GM12892 (cell line): Measurements from ENCODE around the gene DGKQ.

ENCODE experiments used
- DNase-seq: peaks from one replicate; pipeline ENCODE4 v3.0.0; 2011; ENCODE audit not compliant: insufficient read length
- FAIRE-seq: peaks from 2 replicates; lab custom pipeline; 2011; peaks lifted over from hg19 to GRCh38; lab: Jason Lieb, UNC
- POLR2A ChIP-seq: IDR thresholded peaks from 2 replicates; pipeline ENCODE4 v1.6.1; 2011; ENCODE audit warnings: low read depth, low read length, control low read depth
- POLR2AphosphoS5 ChIP-seq: IDR thresholded peaks from 2 replicates; pipeline ENCODE4 v1.6.1; 2011; ENCODE audit warnings: low read depth, low read length, control low read depth
- TAF1 ChIP-seq: IDR thresholded peaks from 2 replicates; pipeline ENCODE4 v1.6.1; 2011; ENCODE audit warnings: low read depth, mild to moderate bottlenecking, control low read depth, low read length, borderline replicate concordance

Gene DGKQ

DNA sequence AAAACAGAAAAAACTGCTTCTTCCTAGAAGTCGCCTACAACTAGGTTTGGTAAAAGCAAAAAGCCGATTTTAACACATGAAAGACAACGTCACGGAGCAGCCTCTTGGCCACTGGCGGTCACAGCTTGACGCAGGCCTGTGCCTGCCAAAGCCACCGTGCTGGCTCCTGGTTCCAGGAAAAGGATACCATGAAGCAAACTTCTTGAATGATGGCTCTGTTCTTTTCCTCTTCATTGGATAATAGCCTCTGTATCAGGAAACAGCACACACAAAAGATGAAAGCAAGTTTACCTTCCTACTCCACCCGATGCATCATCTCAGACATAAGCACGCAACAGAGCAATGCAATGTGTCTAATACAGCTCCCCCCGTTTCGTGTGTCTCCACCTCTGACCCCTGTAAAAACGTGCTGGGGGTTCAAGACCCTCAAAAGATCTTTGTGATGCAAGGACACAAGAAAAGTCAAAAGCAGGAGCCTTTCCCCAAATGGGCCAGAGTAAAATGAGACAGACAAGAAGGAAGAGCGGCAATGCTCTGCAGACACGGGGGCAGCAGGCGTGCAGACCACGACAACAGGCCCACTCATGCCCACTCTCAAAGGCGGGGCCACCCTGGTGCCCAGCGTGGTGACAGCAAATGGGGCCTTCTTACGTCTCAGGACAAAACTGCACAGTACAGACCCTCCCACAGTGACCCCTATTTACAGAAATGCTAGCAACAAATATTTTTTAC, 60.7 kb downstream of the DGKQ start:
- TF ChIP-seq POLR2AphosphoS5 (no peak), POLR2A (no peak), TAF1 (no peak)
- DNase-seq (no peak), FAIRE-seq (no peak)

DNA sequence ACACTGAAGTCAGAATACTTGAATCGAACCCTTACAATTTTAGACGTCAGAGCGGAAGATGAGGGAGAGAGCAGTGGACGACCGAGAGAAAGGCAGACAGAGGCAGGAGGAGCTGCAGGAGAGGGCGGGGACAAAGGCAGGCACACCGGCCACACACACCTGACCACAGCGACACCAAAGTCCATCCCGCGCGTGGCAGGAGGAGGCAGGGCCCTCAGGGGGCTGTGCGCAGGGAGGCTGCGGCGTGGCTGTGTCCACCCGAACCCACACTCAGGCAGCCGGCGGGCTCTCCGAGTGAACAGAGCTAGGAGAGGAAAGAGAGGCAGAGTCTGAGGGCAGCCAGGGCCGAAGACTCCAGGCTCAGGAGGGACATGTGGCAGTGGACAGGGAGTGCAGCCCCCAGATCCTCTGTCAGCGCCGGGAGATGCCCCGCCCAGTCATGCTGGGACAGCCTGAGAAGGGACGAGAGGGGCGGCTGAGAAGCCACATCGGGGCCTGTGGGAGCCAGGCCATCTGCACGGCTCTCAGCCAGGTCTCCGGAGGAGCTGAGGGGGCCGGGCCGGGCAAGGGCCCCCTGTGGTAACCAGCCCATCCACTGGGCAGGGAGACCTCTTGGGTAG, 61.4 kb downstream of the DGKQ start:
- TF ChIP-seq POLR2A (no peak), POLR2AphosphoS5 (no peak), TAF1 (no peak)
- DNase-seq (no peak), FAIRE-seq (no peak)

DNA sequence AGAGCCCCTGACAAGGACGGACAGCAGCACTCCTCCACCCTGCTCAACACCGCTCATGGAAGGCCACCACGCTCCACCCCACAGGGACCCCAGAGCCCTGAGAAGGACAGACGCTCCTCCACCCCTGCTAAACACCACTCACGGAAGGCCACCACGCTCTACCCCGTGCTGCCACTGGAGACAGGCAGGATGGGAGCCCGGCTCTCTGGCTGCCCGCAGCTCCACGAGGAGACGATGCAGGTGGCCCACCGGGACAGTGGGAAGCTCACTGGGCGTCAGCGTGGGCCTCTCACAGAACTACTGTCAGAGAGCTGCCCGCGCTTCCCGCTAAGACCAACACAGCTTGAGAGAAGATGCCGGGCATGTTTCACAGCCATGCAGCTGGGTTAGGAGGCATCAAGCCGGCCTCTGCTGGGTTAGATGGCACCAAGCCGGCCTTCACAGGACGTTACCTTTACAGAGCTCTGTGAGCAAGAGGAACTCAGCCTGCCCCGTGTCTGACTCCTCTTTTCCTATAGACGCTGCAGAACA, 62.1 kb downstream of the DGKQ start:
- DNase-seq (no peak), FAIRE-seq (no peak)
- no peak for TF ChIP-seq TAF1

DNA sequence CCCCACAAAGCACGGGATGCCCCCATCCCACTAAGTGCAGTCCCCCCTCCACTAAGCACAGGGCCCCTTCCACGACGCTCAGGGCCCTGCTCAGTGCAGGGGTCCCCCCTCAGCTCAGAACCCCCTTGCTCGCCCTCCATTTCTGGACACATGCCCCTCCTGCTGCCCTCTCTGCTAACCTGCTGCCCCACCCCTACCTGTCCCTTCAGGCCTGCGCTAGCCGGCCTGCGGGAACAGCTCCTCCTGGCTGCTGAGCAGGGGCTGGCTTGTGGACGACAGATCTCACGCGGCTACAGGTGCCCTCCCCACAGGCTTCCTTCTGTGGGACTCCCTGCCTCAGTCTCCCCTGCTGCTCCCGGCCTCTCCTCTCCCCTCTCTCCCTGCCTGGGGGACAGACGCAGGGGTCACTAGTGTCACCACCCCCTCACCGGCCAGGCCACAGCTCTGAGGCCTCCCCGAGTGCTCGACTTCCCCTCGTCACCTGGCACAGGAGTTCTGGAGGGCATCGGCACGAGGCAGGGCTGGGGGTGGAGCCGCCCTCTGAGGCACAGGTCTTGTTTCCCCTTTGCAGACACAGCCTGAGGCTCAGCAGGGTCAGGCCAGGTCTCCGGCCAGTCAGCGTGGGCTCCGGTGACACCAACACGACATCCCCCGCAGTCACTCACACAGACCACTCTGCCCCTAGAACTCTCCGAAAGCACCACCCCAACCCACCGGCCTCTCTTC, 62.8 kb downstream of the DGKQ start:
- no peak for DNase-seq
- no peak for FAIRE-seq
- TF ChIP-seq TAF1, result no peak
- TF ChIP-seq POLR2AphosphoS5, result no peak
- TF ChIP-seq POLR2A, result no peak

DNA sequence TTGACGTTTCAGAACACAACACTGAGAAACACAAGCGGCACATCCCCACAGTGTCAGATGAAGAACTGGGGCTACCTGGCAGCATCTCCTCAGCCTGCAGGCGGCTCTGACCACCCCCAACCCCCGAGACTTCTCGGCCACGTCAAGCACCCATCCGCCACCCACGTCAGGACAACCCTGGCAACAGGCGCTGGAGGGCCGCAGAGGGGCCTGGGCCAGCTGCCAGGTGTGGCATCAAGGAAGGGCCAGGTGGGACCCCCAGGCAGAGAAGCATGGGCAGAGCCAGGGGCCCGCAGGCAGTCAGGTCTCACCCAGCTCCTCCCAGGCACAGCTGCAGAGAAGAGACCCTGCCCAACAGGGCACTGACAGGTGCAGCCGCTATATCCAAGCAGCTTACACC, 63.5 kb downstream of the DGKQ start:
- TF ChIP-seq POLR2AphosphoS5, result no peak
- TF ChIP-seq POLR2A, result no peak
- no peak for TF ChIP-seq TAF1
- no peak for DNase-seq
- FAIRE-seq, result no peak

DNA sequence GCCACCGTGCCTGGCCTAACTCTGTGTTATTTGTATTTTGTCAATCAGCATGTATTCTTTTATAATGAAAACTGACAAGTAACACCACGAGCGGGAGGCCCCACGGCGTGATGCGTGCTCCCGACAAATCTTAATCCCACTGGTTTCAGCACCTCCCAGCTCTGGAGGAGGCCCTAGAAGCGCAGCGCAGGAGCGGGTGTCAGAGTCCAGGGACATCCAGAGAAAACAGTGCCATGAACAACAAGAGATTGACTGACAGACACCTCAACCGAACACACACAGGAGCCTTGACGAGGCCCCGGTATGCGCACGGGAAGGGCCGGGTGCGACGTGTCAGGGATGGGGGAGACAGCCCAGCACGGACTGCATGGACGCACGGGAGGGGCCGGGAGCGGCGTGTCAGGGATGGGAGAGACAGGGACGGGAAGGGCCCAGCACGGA, 64.2 kb downstream of the DGKQ start:
- DNase-seq, result no peak
- TF ChIP-seq POLR2A (no peak), TAF1 (no peak), POLR2AphosphoS5 (no peak)
- FAIRE-seq, result no peak
